GM18505 (cell line): ENCODE measurements around the gene PSMB5.
A peak's percentile ranks its signal among the peaks of the same experiment; 100 is the strongest.

Experiments
- ATAC-seq: cut with Tn5 transposase; IDR thresholded peaks from one replicate; pipeline ENCODE4 v1.9.1; 2021; ENCODE audit not compliant: unreplicated experiment
- POLR2A ChIP-seq: IDR thresholded peaks from 4 replicates; pipeline ENCODE4 v1.6.1; 2011; ENCODE audit warnings: borderline replicate concordance; ENCODE audit not compliant: insufficient read depth, insufficient read length; ENCODE audit errors: extremely low read depth

PSMB5 gene

GRCh38 chr14:23034498-23035302 lies at the start of gene PSMB5:
TSS of gene PSMB5 (minus strand) at chr14:23034900. CDS start at chr14:23034881, 19 bp downstream.
- peak; percentile 89 for TF ChIP-seq POLR2A

GRCh38 chr14:23080474-23080873 lies 45.8 kb upstream of the PSMB5 start:
- no peak for TF ChIP-seq POLR2A
- no peak for ATAC-seq

More at GRCh38 chr14:23034498-23035302, at the start of gene PSMB5:
- peak; percentile 89 for ATAC-seq

GRCh38 chr14:23079716-23080115 lies 45.0 kb upstream of the PSMB5 start:
- TF ChIP-seq POLR2A: no peak
- ATAC-seq: no peak

GRCh38 chr14:23078692-23079116 lies 44.0 kb upstream of the PSMB5 start:
- TF ChIP-seq POLR2A: no peak
- no peak for ATAC-seq

- no peak for TF ChIP-seq POLR2A
- no peak for ATAC-seq
These were observed 43.3 kb upstream of the PSMB5 start for GRCh38 chr14:23077962-23078361.

- TF ChIP-seq POLR2A: no peak
- ATAC-seq: no peak
These were observed 42.2 kb upstream of the PSMB5 start for GRCh38 chr14:23076785-23077408.

- no peak for TF ChIP-seq POLR2A
These were observed 40.2 kb upstream of the PSMB5 start for GRCh38 chr14:23074906-23075305.

GRCh38 chr14:23071921-23072539 lies 37.3 kb upstream of the PSMB5 start:
- TF ChIP-seq POLR2A: no peak
- ATAC-seq: no peak

More at GRCh38 chr14:23074906-23075305, 40.2 kb upstream of the PSMB5 start:
- ATAC-seq: no peak

- peak; percentile 83 for TF ChIP-seq POLR2A
- ATAC-seq: no peak
These were observed 36.7 kb upstream of the PSMB5 start for GRCh38 chr14:23071244-23071920.

GRCh38 chr14:23070262-23071129 lies 35.8 kb upstream of the PSMB5 start:
- no peak for TF ChIP-seq POLR2A
- no peak for ATAC-seq

GRCh38 chr14:23069413-23069806 lies 34.7 kb upstream of the PSMB5 start:
- no peak for ATAC-seq
- TF ChIP-seq POLR2A: no peak

GRCh38 chr14:23068789-23069412 lies 34.2 kb upstream of the PSMB5 start:
- ATAC-seq: peak; percentile 72

More at GRCh38 chr14:23068789-23069412, 34.2 kb upstream of the PSMB5 start:
- TF ChIP-seq POLR2A: peak; percentile 11
